ENCODE data around the gene NBL1.

The NBL1 gene

GRCh38 chr1:19644681-19645410, 735 bp downstream of the NBL1 start:
- no peak for DNase-seq (ENCODE audit: low read depth, low spot score)

DNA sequence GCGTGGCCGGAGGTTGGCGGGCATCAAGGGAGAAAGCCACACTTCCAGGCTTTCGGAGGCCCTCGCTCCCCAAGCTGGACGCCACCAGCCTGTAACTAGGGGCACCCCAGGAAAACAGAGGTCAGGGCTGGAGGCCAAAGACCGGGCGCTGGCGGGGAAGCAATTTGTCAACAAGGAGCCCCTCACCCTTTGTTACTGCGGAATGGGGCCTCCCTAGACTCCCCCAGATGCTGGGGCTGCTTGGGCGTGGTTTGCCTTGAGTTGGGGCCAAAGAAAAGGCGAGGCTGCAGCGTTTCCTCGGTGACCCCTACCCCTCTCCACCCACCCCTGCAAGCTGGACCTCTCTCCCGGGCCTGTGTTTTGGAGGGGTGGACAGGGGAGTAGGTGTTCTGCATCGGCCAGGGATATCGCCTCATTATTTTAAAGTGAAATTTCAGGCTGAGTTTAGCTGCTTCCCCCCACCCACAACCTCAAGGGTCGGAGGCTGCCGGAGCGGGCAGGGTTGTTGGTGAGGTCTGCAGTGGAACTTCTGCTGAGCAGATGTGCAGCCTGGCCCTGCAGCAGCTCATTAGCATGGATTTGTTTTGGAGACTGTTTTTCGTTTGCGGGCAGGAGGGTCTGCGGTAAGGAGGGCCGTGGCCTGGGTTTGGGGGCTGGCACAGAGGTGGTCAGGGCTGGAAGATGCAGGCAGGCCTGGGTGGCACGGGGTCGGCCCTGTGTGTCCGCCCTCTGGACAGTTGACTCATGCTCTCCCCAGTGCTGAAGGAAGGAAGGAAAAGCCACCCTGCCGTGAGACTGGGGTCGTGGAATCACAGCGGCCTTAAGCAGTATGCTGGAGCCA, 1.5 kb downstream of the NBL1 start:
- DNase-seq (ENCODE audit: low read depth, low spot score), result no peak
- peak overlapping the region; percentile 81 for H3K27ac ChIP-seq

More at GRCh38 chr1:19644681-19645410, 735 bp downstream of the NBL1 start:
- peak overlapping the region; percentile 81 for H3K27ac ChIP-seq

DNA sequence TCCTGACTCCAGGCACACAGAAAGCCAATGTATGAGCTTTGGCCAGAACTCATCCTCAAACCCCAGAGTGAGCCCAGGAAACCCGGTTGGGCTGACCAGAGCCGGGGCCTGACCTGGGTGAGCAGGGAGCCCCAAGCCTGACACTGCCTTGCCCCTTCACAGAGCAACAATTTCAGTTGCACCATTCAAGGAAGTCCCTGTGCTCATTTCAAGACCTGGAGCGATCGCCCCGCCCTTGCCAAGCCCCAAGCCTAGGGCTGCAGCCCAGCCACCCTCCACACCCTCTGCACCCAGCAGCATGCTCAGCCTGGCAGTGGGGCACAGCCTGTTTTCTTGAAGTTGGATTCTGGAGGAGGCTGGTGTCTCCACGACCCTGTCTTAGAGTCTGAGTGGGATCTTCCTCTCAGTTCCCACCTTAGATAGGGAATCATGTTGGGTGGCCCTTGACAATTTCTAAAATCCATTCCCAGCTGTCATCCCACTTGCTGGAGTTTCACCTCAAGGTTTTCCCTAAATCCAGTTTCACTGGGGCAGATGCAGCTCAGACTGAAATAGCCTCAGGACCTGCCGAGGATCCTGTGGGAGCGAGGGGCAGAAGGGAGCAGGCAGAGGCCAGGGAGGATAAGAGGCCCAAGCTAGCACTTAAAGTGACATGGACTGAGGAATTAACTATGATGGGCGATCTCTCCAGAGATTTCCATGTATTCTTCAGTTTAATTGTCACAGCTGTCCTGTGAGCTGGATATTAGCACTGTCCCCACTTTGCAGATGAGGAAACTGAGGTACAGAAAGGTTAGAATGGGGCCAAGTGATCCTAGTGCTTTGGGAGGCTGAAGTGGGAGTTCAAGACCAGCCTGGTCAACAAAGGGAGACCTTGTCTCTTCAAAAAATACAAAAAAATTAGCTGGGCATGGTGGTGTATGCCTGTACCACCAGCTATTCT, 2.5 kb downstream of the NBL1 start:
- DNase-seq (ENCODE audit: low read depth, low spot score), result no peak
- H3K27ac ChIP-seq, result peak overlapping the region; percentile 81

DNA sequence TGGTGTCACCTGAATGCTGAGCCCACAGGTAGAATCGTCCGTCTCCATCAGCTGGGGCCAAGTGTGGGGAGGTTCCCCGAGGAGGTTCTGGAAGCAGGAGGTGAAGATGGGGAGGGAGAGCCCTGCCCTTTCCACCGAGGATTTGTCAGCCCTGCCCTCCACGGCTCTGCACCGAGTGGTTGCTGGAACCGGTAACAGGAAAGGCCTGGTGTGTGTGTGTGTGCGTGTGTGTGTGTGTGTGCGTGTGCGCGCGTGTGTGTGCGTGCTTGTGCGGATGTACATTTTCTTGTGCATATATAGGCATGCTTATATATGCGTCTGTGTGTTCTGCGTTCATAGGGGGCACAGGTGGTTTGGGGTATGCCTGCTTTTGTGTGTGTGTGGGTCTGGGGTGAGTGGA, 3.5 kb downstream of the NBL1 start:
- no peak for DNase-seq (ENCODE audit: low read depth, low spot score)
- H3K27ac ChIP-seq, result peak overlapping the region; percentile 34

DNA sequence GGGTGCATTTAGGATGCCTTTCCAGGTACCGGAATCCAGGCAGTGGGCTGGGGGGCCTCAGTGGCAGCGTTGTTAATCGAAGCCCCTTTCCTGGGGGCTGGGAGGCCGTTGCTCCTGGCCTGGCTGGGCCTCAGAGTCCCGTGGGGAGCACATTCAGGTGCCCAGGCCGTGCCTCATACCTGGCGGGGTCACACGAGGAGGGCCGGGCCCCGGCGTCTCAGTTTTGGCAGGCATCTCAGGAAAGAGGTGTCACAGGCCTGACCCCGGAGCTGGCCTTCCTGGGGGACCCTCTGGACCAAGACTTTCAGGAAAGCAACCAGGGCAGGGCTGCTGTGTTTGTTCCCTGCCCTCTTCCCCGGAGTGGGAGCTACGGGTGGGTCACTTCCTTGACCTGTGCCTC, 4.1 kb downstream of the NBL1 start:
- peak overlapping the region; percentile 34 for H3K27ac ChIP-seq
- DNase-seq (ENCODE audit: low read depth, low spot score), result no peak

- H3K27ac ChIP-seq, result peak overlapping the region; percentile 34
- no peak for DNase-seq (ENCODE audit: low read depth, low spot score)
Observed at GRCh38 chr1:19648689-19649088, 4.6 kb downstream of the NBL1 start.

DNA sequence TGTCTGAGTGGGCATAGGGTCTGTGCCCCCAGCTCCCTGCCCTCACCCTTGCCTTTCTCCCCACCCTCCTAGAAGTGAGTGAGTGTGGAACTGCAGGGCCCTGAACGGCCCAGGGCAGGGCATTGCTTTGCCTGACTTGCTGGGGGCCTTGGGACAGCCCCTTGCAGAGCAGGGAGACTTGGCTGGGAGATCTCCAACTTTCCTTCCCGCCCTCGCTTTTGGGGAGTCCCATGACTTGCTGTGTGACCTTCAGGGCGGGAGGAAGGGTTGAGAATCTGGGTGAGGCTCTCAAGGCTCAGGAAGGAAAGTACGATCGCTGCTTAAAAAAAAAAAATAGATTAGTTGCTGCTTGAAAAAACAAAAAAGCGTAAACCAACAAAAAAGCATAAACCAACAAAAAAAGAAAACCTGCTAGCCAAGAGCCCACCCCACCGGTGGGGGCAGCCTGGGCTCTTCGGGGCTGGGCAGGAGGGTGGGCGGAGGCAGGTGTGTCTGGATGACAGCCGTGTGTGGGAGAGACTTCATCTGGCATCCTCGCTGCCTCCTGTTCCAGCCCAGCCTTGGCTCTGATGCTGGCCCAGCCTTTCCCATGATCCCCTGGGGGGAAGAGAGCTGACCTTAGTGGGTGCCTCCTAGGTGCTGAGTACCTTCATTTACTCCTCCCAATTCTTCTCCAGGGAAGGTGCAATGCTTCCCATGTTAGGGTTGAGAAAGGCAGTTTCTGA, 6.5 kb downstream of the NBL1 start:
- peak overlapping the region; percentile 71 for H3K27ac ChIP-seq
- DNase-seq (ENCODE audit: low read depth, low spot score), result no peak

GRCh38 chr1:19651141-19651737, 7.1 kb downstream of the NBL1 start:
- H3K27ac ChIP-seq, result peak overlapping the region; percentile 71
- DNase-seq (ENCODE audit: low read depth, low spot score), result no peak

GRCh38 chr1:19654386-19654785, 10.3 kb downstream of the NBL1 start:
- DNase-seq (ENCODE audit: low read depth, low spot score), result no peak
- H3K27ac ChIP-seq, result peak overlapping the region; percentile 27

DNA sequence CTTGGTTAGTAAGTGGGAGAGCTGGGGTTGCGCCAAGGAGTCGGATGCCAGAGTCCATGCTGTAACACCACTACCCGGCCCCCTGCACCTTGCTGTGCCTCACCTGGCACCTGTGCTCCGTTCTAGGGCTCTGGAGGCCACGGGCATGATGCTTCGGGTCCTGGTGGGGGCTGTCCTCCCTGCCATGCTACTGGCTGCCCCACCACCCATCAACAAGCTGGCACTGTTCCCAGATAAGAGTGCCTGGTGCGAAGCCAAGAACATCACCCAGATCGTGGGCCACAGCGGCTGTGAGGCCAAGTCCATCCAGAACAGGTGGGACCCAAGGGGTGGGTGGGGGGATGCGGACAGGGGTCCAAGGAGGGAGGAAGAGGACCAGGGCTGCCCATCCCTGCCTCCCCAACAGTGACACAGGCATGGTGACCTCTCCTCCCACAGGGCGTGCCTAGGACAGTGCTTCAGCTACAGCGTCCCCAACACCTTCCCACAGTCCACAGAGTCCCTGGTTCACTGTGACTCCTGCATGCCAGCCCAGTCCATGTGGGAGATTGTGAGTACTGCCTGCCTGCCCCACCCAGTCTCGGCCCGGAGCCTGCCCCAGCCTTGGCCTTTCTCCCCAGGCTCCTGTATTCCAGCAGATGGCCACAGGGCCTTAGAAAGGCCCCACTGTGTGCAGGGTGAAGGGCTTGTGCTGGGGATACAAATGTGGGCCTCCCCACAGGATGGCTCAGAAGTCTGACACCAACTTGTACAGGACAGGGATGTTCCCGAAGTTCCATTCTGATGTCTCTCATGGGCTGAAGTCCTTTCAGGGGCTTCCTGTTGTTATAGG, 11.0 kb downstream of the NBL1 start:
- no peak for DNase-seq (ENCODE audit: low read depth, low spot score)
- no peak overlapping the region for H3K27ac ChIP-seq

DNA sequence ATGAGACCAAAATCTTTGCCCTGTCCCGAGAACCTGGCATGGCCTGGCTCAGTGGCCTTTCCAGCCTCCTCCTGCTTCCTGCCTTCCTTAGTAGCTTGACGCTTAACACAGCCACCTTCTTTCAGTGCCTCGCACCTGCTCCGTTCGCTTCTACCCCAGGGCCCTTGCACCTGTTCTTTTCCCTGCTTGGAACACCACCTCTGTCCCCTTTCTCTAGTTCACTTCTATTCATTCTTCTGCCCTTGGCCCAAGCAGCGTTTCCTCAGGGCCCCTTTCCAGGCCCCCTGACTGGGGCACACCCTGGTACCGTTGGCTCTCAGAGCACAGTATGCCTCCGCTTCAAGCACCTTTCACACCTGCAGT, 11.6 kb downstream of the NBL1 start:
- no peak overlapping the region for H3K27ac ChIP-seq
- DNase-seq (ENCODE audit: low read depth, low spot score), result no peak

- no peak overlapping the region for H3K27ac ChIP-seq
- DNase-seq (ENCODE audit: low read depth, low spot score), result no peak
Observed at GRCh38 chr1:19656134-19656779, 12.1 kb downstream of the NBL1 start.

GRCh38 chr1:19656780-19657466, 12.8 kb downstream of the NBL1 start:
- no peak overlapping the region for H3K27ac ChIP-seq
- DNase-seq (ENCODE audit: low read depth, low spot score), result no peak

DNA sequence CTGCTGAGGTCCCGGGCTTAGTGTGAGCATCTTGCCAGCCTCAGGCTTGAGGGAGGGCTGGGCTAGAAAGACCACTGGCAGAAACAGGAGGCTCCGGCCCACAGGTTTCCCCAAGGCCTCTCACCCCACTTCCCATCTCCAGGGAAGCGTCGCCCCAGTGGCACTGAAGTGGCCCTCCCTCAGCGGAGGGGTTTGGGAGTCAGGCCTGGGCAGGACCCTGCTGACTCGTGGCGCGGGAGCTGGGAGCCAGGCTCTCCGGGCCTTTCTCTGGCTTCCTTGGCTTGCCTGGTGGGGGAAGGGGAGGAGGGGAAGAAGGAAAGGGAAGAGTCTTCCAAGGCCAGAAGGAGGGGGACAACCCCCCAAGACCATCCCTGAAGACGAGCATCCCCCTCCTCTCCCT, 13.4 kb downstream of the NBL1 start:
- no peak overlapping the region for H3K27ac ChIP-seq
- no peak for DNase-seq (ENCODE audit: low read depth, low spot score)

GRCh38 chr1:19658186-19658585, 14.1 kb downstream of the NBL1 start:
- no peak for DNase-seq (ENCODE audit: low read depth, low spot score)
- H3K27ac ChIP-seq, result no peak overlapping the region

- no peak for DNase-seq (ENCODE audit: low read depth, low spot score)
- H3K27ac ChIP-seq, result no peak overlapping the region
Observed at GRCh38 chr1:19661721-19662228, 17.7 kb downstream of the NBL1 start.

- no peak for DNase-seq (ENCODE audit: low read depth, low spot score)
- H3K27ac ChIP-seq, result no peak overlapping the region
Observed at GRCh38 chr1:19662313-19662712, 18.2 kb downstream of the NBL1 start.
